ENCODE data around the gene ODF4. TPM values are rescaled to one million over a fixed set of nuclear protein-coding genes. Genes with fewer than 3 reads are reported as not detected.

The ODF4 gene, protein sequence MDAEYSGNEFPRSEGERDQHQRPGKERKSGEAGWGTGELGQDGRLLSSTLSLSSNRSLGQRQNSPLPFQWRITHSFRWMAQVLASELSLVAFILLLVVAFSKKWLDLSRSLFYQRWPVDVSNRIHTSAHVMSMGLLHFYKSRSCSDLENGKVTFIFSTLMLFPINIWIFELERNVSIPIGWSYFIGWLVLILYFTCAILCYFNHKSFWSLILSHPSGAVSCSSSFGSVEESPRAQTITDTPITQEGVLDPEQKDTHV
- not detected for total RNA-seq (ENCODE audit: unreplicated experiment)
- long read RNA-seq, result 0 reads

DNA sequence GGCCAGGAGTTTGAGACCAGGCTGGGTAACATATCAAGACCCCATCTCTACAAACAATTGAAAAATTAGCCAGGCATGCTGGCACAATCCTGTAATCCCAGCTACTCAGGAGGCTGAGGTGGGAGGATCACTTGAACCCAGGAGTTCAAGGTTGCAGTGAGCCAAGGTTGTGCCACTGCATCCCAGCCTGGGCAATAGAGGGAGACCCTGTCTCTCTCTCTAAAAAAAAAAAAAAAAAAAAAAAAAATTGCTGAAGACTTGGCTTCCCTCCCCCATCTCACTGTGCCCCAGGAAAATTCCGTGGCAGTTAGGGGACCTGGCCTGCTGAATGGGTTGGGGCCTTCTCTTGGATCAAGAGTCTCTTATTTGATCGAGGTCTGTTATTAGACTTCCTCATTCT, at the start of gene ODF4:
Gene ODF4 (plus strand): TSS at position 301 of the 400 bp plus-strand sequence. CDS start 212 bp downstream, outside the sequence.
- H3K27ac Mint-ChIP-seq (ENCODE audit: unreplicated experiment), result no peak within 1 kb of the TSS
- H3K4me1 Mint-ChIP-seq (ENCODE audit: unreplicated experiment), result peaks cover 10% of the 10 kb centered on the region
- H3K36me3 Mint-ChIP-seq (ENCODE audit: low read depth, unreplicated experiment), result no peaks in the 10 kb centered on the region

DNA sequence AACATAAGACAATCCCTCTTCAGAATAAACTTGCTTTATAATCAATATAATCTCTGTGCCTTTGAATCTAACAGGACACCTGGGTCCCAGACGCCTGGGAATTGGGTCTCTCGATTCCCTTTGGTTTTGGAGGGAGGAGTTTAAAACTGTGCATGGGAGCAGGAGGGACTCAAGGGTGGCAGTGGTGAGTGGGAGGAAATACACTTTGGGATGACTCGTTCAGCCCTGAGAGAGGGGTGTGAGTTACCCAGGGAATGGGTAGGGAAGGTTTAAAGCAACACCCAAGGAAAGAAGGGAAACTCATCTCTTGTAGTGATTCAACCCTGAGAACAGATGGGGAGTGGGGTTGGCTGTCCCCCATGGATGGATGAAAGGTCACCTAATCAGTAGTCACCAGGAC, 49.6 kb upstream of the ODF4 start:
- Mint-ChIP-seq H3K9me3 (ENCODE audit: unreplicated experiment) (no peaks in the 10 kb centered on the region), H3K4me1 (ENCODE audit: unreplicated experiment) (peaks cover 17% of the 10 kb centered on the region), H3K36me3 (ENCODE audit: low read depth, unreplicated experiment) (peaks cover 10% of the 10 kb centered on the region), H3K27me3 (ENCODE audit: unreplicated experiment) (peaks cover 11% of the 10 kb centered on the region), H3K4me3 (ENCODE audit: unreplicated experiment) (peak overlapping the region; percentile 74), H3K27ac (ENCODE audit: unreplicated experiment) (peak overlapping the region; percentile 3)
- DNase-seq (ENCODE audit: low spot score), result no peak
- TF ChIP-seq, protein P1, sequence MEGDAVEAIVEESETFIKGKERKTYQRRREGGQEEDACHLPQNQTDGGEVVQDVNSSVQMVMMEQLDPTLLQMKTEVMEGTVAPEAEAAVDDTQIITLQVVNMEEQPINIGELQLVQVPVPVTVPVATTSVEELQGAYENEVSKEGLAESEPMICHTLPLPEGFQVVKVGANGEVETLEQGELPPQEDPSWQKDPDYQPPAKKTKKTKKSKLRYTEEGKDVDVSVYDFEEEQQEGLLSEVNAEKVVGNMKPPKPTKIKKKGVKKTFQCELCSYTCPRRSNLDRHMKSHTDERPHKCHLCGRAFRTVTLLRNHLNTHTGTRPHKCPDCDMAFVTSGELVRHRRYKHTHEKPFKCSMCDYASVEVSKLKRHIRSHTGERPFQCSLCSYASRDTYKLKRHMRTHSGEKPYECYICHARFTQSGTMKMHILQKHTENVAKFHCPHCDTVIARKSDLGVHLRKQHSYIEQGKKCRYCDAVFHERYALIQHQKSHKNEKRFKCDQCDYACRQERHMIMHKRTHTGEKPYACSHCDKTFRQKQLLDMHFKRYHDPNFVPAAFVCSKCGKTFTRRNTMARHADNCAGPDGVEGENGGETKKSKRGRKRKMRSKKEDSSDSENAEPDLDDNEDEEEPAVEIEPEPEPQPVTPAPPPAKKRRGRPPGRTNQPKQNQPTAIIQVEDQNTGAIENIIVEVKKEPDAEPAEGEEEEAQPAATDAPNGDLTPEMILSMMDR (IDR thresholded peaks at IDR 0.05; ENCODE audit: unreplicated experiment), result no peak

More for the DNA sequence above, at the start of gene ODF4:
- Mint-ChIP-seq H3K9me3 (ENCODE audit: unreplicated experiment) (no peaks in the 10 kb centered on the region), H3K27me3 (ENCODE audit: unreplicated experiment) (peaks cover 1% of the 10 kb centered on the region), H3K4me3 (ENCODE audit: unreplicated experiment) (no peak within 1 kb of the TSS)
- DNase-seq (ENCODE audit: low spot score), result no peak
- TF ChIP-seq, protein P1 (IDR thresholded peaks at IDR 0.05; ENCODE audit: unreplicated experiment), result no peak

DNA sequence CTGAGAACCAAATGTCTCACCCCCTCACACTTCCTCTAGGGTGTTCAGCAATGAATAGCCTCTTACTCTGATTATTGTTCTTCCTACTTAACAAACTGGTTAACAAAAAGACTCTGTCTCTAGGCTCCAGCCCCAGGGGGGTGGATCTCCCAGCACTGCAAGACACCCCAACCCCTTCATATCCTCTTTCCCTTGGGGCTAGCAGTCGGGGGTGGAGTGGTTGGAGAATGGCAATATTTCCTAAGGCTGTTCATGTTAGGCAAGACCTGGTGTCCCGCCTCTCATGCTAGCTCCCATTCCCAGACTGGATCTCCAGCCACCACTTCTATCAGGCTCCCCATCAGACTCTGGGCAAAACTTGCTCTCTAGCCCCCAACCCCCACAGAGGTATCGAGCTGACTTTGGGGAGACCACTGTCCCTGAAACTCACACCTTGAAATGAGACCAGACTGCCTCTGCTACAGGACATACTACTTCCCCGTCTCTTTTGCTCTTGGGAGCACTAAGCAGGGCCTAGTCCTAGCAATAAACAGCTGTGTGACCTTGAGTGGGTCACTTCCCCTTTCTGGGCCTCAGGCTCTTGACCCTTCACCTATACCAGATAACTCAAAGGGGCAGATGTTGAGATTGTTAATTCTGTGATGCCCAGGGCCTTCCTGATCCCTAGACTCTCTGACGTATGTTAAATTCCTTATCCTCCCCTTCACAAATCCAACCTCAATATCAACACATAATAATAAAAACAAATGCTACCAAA, 46.8 kb upstream of the ODF4 start:
- Mint-ChIP-seq H3K4me3 (ENCODE audit: unreplicated experiment) (peak overlapping the region; percentile 25), H3K27me3 (ENCODE audit: unreplicated experiment) (peaks cover 11% of the 10 kb centered on the region), H3K36me3 (ENCODE audit: low read depth, unreplicated experiment) (peaks cover 10% of the 10 kb centered on the region), H3K27ac (ENCODE audit: unreplicated experiment) (peak overlapping the region; percentile 5), H3K9me3 (ENCODE audit: unreplicated experiment) (no peaks in the 10 kb centered on the region), H3K4me1 (ENCODE audit: unreplicated experiment) (peaks cover 17% of the 10 kb centered on the region)
- no peak for DNase-seq (ENCODE audit: low spot score)
- TF ChIP-seq, protein P1 (IDR thresholded peaks at IDR 0.05; ENCODE audit: unreplicated experiment), result no peak

DNA sequence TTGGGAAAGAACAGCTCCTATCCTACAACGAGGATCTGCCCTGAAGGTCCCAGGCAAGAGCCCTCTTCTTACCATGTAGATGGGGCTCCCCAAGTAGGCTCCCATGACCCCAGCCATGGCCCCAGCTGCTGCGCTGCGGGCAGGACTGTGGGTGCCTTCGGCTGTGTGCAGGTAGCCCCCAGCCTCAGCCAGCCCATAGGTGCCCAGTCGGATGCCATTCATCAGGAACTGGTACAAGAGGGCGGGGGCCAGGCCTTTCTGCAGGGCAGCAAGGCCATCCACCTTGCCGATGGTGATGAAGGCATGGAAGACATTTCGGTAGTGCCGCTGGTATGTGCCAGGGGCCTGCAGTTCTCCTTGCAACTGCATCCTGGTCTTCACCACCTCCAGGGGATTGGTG, 45.3 kb upstream of the ODF4 start:
- no peak for DNase-seq (ENCODE audit: low spot score)
- H3K4me3 Mint-ChIP-seq (ENCODE audit: unreplicated experiment), result peak overlapping the region; percentile 89
- TF ChIP-seq, protein P1 (IDR thresholded peaks at IDR 0.05; ENCODE audit: unreplicated experiment), result no peak
- peaks cover 10% of the 10 kb centered on the region for H3K36me3 Mint-ChIP-seq (ENCODE audit: low read depth, unreplicated experiment)
- peaks cover 17% of the 10 kb centered on the region for H3K4me1 Mint-ChIP-seq (ENCODE audit: unreplicated experiment)
- H3K9me3 Mint-ChIP-seq (ENCODE audit: unreplicated experiment), result no peaks in the 10 kb centered on the region
- H3K27ac Mint-ChIP-seq (ENCODE audit: unreplicated experiment), result no peak overlapping the region
- H3K27me3 Mint-ChIP-seq (ENCODE audit: unreplicated experiment), result peaks cover 11% of the 10 kb centered on the region

All from endothelial cell (in vitro differentiated cells).